Spleen (tissue), 7 donors: ENCODE results near the gene SIRPA.

Experiments
- POLR2A ChIP-seq, 3 donors: fragments of 450-650 bp; IDR thresholded peaks; one replicate each; pipeline ENCODE4 v1.5.1; 2017; ENCODE audit warnings: antibody characterized with exemption in 3 of 3, mild to moderate bottlenecking in 1 of 3
- TF ChIP-seq, protein P1 (sequence below), 11 experiments: fragments of 200-600 bp in 7 of 11; fragments of 450-650 bp in 4 of 11; sonication (generic) in 4 of 11; IDR thresholded peaks in 8 of 11; conservative IDR thresholded peaks in 3 of 11; 1 replicate in 7 of 11; 2 replicates in 4 of 11; pipeline versions ENCODE4 v1.4.0 to v1.8.0; 2016 to 2021; ENCODE audit warnings: antibody characterized with exemption in 11 of 11, inconsistent platforms in 4 of 11, mild to moderate bottlenecking in 1 of 11
- donor health status: DM: no; HTN: no; CAD: no; lungs with moderate emphysema.
- donor health status: DM: no; HTN: no; CAD: no.
- donor health status: DM: no; HTN: no; CAD: no.

DNA sequence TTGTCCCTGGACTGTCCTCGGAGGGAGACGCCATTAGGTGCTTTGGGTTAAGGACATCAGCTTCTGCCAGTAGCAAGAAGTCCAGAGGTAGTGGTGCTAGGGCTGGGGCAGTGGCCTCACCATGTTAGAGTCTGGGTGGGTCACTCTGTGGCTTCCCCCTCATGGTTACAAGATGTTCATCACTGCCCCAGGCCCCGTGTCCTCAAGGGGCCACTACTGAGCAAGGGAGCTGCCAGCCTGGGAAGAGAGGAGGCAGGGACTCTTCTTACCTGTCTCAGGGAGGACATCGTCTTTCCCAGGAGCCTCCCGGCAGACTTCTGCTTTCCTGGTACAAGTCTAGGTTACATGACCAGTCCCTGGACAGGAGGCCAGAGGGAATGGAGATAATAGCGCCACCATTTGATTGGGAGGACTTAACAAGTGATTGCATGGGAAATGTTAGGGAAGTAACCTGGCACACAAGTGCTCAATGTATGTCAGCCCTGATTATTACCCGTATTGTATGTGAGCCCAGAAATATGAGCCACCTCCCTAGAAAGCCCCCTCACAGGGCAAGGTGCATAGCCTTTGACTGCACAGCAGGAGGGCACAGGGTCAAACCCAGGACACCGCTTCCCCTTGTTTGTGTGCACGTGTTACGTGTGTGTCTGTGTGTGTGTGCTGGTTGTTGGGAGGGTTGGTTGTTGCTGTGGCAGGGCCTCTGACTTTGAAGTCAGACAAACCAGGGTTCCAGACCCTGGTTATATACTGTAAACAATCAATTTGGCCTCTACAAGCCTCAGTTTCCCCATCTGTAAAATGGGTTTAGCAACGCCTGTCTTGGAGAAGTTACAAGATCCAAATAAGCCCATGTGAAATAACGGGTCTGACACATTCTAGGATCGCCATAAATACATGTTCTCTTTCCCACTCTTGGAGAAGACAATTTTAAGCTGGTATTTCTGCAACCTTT lies 30.0 kb downstream of the SIRPA start:
- TF ChIP-seq, protein P1, sequence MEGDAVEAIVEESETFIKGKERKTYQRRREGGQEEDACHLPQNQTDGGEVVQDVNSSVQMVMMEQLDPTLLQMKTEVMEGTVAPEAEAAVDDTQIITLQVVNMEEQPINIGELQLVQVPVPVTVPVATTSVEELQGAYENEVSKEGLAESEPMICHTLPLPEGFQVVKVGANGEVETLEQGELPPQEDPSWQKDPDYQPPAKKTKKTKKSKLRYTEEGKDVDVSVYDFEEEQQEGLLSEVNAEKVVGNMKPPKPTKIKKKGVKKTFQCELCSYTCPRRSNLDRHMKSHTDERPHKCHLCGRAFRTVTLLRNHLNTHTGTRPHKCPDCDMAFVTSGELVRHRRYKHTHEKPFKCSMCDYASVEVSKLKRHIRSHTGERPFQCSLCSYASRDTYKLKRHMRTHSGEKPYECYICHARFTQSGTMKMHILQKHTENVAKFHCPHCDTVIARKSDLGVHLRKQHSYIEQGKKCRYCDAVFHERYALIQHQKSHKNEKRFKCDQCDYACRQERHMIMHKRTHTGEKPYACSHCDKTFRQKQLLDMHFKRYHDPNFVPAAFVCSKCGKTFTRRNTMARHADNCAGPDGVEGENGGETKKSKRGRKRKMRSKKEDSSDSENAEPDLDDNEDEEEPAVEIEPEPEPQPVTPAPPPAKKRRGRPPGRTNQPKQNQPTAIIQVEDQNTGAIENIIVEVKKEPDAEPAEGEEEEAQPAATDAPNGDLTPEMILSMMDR (IDR thresholded peaks at IDR 0.05 in 8 of 11, conservative IDR thresholded peaks at IDR 0.05 in 3 of 11), result no peak
- no peak for TF ChIP-seq POLR2A (IDR thresholded peaks at IDR 0.05)
